B cell (primary cell): ENCODE data around the gene C10orf90.
"Not testable (repeated sequence)": the region's sequence is repeated elsewhere in the genome, so short reads cannot be mapped to it uniquely, and the experiment has no call there.

Source experiments
- EZH2 ChIP-seq: IDR thresholded peaks from 2 replicates; pipeline ENCODE4 v1.6.1; 2012; ENCODE audit warnings: borderline replicate concordance, low read depth, mild to moderate bottlenecking, moderate library complexity, low read length; ENCODE audit not compliant: insufficient read depth, poor library complexity, severe bottlenecking
- TF ChIP-seq, protein P1 (sequence below): fragments of 200-600 bp; IDR thresholded peaks from one replicate; pipeline ENCODE4 v1.8.0; 2022; ENCODE audit warnings: antibody characterized with exemption, mild to moderate bottlenecking

DNA sequence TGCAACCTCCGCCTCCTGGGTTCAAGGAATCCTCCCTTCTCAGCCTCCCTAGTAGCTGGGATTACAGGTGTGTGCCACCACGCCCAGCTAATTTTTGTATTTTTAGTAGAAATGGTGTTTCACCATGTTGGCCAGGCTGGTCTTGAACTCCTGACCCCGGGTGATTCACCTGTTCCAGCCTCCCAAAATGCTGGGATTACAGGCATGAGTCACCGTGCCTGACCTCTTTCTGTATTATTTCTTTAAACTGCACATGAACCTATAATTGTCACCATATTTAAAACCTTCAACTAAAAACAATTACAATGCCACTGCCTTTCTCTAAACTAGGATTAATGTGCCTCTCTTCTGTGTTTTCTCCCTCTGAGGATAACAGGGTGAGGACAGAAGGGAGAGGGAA lies 119.9 kb downstream of the C10orf90 start:
- TF ChIP-seq, protein P1, sequence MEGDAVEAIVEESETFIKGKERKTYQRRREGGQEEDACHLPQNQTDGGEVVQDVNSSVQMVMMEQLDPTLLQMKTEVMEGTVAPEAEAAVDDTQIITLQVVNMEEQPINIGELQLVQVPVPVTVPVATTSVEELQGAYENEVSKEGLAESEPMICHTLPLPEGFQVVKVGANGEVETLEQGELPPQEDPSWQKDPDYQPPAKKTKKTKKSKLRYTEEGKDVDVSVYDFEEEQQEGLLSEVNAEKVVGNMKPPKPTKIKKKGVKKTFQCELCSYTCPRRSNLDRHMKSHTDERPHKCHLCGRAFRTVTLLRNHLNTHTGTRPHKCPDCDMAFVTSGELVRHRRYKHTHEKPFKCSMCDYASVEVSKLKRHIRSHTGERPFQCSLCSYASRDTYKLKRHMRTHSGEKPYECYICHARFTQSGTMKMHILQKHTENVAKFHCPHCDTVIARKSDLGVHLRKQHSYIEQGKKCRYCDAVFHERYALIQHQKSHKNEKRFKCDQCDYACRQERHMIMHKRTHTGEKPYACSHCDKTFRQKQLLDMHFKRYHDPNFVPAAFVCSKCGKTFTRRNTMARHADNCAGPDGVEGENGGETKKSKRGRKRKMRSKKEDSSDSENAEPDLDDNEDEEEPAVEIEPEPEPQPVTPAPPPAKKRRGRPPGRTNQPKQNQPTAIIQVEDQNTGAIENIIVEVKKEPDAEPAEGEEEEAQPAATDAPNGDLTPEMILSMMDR = not testable (repeated sequence)
- TF ChIP-seq EZH2 = not testable (repeated sequence)
